Small intestine (tissue), 7 donors: ENCODE data around the gene TENM3. TPM values are rescaled to one million over a fixed set of nuclear protein-coding genes. Genes with fewer than 3 reads are reported as not detected.
A peak's percentile ranks its signal among the peaks of the same experiment; 100 is the strongest.

Experiments used
- DNase-seq, 2 donors: peaks; one replicate each; pipeline versions ENCODE4 v3.0.0 to v3.0.0-alpha.2; 2013
- FAIRE-seq: peaks from 2 replicates; lab custom pipeline; 2012; peaks lifted over from hg19 to GRCh38; lab: Jason Lieb, UNC
- H3K27ac ChIP-seq, 3 donors: one replicate each; pipeline ENCODE4 v1.5.1; 2013; ENCODE audit warnings: low read length in 2 of 3, mild to moderate bottlenecking in 2 of 3, control low read depth in 1 of 3, inconsistent platforms in 1 of 3, low read depth in 1 of 3, moderate library complexity in 1 of 3
- H3K27me3 ChIP-seq, 3 donors: one replicate each; pipeline ENCODE4 v1.6.1; 2013; ENCODE audit warnings: low read length in 3 of 3, inconsistent platforms in 1 of 3; ENCODE audit not compliant: control insufficient read depth in 3 of 3, insufficient read depth in 3 of 3
- H3K36me3 ChIP-seq, 3 donors: one replicate each; pipeline ENCODE4 v1.6.1; 2013; ENCODE audit warnings: low read length in 3 of 3, inconsistent platforms in 1 of 3, low read depth in 1 of 3, mild to moderate bottlenecking in 1 of 3, moderate library complexity in 1 of 3; ENCODE audit not compliant: control insufficient read depth in 3 of 3, insufficient read depth in 2 of 3
- H3K4me1 ChIP-seq, 3 donors: one replicate each; pipeline ENCODE4 v1.6.1; 2013; ENCODE audit warnings: low read length in 2 of 3, inconsistent platforms in 1 of 3, low read depth in 1 of 3, mild to moderate bottlenecking in 1 of 3, moderate library complexity in 1 of 3; ENCODE audit not compliant: control insufficient read depth in 3 of 3, insufficient read depth in 2 of 3
- H3K4me3 ChIP-seq, 3 donors: one replicate each; pipeline ENCODE4 v1.5.1; 2013; ENCODE audit warnings: low read length in 3 of 3, control low read depth in 1 of 3, inconsistent platforms in 1 of 3, low read depth in 1 of 3, mild to moderate bottlenecking in 1 of 3, moderate library complexity in 1 of 3
- H3K9me3 ChIP-seq, 2 donors: one replicate each; pipeline ENCODE4 v1.6.1; 2013; ENCODE audit warnings: low read depth in 1 of 2, low read length in 1 of 2; ENCODE audit not compliant: control insufficient read depth in 2 of 2, insufficient read depth in 1 of 2
- WGBS, 3 donors: extraction: QIAGEN DNeasy Blood & Tissue Kit; methylation state at CpG; one replicate each; pipeline ENCODE4 v1.1.7; 2013; 5-methylcytosine and 5-hydroxymethylcytosine counted together
- polyA plus RNA-seq, 4 donors: library from polyadenylated mRNA; stranded (reverse) in 3 of 4; unstranded in 1 of 4; fragments of 200-250 nt in 3 of 4; fragments of 120-200 nt in 1 of 4; gene quantifications; one replicate each; pipeline versions ENCODE4 v1.2.1 to v1.2.3, GENCODE V29; 2013
- donor health status: healthy with polysubstance abuse.
- donor health status: control.
- donor health status: control.
- donor health status: Bipolar disorder and iron deficiency.
- donor health status: healthy.

The TENM3 gene
- polyA plus RNA-seq, 4 donors, result 0.45 to 4.5 (median 1.1) TPM

- H3K4me3 ChIP-seq, result no peak overlapping the region
- 63 to 74% (median 64%) methylated on average over 5 of the region's 5 CpGs for WGBS, 3 donors
- H3K27ac ChIP-seq, result no peak overlapping the region
- FAIRE-seq, result no peak
- H3K9me3 ChIP-seq, result no peaks in the 10 kb centered on the region
- H3K27me3 ChIP-seq, result no peaks in the 10 kb centered on the region
- DNase-seq, result no peak
- H3K4me1 ChIP-seq, result peaks cover 0 to 2% (median 0%) of the 10 kb centered on the region in 3 donors
- peaks cover 0 to 9% (median 0%) of the 10 kb centered on the region in 3 donors for H3K36me3 ChIP-seq
Observed at GRCh38 chr4:182776376-182777105, 533.3 kb downstream of the TENM3 start.

- no peaks in the 10 kb centered on the region for H3K27me3 ChIP-seq
- 82 to 84% (median 83%) methylated on average over 10 of the region's 10 CpGs for WGBS, 3 donors
- peak; percentile 26 for FAIRE-seq
Observed at GRCh38 chr4:182778222-182778982, 535.2 kb downstream of the TENM3 start.

DNA sequence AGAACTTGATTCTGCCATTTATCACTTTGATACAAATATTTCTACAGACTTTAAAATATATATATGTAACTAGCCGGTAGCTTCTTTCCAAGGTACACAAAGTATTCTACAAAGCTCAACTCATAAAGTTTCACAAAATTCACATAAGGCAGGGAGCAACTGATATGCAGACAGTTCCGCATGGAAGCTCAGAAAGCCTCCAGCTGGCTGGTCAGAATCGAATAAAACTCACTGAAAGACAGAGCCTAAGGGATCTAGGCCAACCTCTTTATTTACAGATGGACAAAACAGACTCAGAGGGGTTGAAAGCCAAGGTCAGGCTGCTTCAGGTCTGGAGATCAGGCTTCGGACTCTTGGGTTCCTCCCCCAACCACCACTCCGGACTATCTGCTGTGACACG lies 543.8 kb downstream of the TENM3 start:
- Histone ChIP-seq H3K27me3 (no peaks in the 10 kb centered on the region), H3K36me3 (no peaks in the 10 kb centered on the region), H3K4me1 (no peaks in the 10 kb centered on the region), H3K9me3 (peaks cover 0 to 3% of the 10 kb centered on the region in 2 donors), H3K4me3 (no peak overlapping the region), H3K27ac (no peak overlapping the region)
- 85 to 89% (median 86%) methylated on average over 6 of the region's 6 CpGs for WGBS, 3 donors
- FAIRE-seq (no peak), DNase-seq (no peak)

More at GRCh38 chr4:182778222-182778982, 535.2 kb downstream of the TENM3 start:
- Histone ChIP-seq H3K27ac (no peak overlapping the region), H3K4me3 (no peak overlapping the region), H3K36me3 (peaks cover 0 to 9% (median 0%) of the 10 kb centered on the region in 3 donors), H3K4me1 (no peaks in the 10 kb centered on the region), H3K9me3 (no peaks in the 10 kb centered on the region)
- DNase-seq, result no peak

DNA sequence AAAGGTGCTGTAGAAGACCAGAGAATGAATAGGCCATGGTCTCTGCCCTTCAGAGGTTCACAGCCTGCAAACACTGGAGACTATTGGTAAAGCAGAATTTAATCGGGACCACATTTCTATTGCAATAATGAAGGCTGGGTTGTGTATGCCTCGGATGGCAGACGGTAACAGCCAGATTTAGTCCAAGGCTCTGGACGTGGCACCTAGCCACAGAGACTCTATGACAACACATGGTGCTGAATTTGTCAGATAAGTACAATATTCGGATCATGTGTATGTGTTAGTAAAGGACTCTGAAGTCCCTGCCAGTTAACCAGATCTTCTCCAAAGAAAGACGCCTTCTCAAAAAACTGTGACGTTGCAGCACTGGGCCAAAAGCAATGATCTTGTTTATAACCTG lies 545.0 kb downstream of the TENM3 start:
- no peak for FAIRE-seq
- H3K9me3 ChIP-seq, result peaks cover 0 to 3% of the 10 kb centered on the region in 2 donors
- no peaks in the 10 kb centered on the region for H3K4me1 ChIP-seq
- 31 to 76% (median 40%) methylated on average over 7 of the region's 7 CpGs for WGBS, 3 donors
- peaks cover 0 to 3% (median 0%) of the 10 kb centered on the region in 3 donors for H3K36me3 ChIP-seq
- H3K4me3 ChIP-seq, result no peak overlapping the region
- no peak overlapping the region for H3K27ac ChIP-seq
- DNase-seq, result no peak
- H3K27me3 ChIP-seq, result no peaks in the 10 kb centered on the region

GRCh38 chr4:182789529-182789928 lies 546.3 kb downstream of the TENM3 start:
- FAIRE-seq, result no peak
- Histone ChIP-seq H3K4me3 (no peak overlapping the region), H3K27me3 (no peaks in the 10 kb centered on the region), H3K9me3 (peaks cover 0 to 7% of the 10 kb centered on the region in 2 donors), H3K36me3 (peaks cover 0 to 3% (median 0%) of the 10 kb centered on the region in 3 donors), H3K4me1 (no peaks in the 10 kb centered on the region), H3K27ac (no peak overlapping the region)
- WGBS, 3 donors, result 78 to 83% (median 81%) methylated on average over 7 of the region's 7 CpGs
- DNase-seq, result no peak

DNA sequence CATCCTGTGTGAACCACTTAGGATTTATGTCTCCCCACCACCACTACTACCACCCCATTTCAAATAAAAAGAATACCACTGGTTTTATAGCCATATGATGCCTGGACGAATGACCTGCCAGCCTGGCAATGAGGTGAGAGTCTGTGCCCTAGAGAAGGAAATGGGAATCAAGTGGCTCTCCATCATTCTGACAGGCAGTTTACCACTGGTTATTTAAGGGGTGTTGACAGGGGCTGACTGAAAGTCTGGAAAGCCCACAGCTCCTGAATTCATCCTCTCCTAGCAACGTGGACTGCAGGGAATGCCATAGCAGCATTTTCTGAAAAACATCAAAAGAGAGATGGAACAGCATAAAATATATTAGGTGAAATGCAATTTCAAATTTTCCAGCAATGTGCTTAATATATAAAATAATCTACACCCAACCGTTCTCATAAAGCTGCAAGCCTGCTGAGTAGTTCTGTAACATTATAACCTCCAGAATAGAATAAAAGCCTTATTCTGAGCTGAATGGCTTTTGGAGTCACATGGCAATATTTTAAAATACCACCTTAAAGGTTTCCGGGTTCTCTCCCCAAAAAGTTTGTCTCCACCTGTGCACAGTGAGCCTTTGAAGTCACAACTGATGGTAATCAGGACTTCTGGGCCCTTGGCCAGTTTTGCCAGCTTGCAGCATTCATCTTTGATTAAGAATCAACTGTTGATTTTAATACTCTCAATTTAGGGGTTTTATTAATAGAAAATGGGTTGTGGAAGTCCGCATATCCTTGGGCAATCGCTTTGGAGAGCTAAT lies 552.4 kb downstream of the TENM3 start:
- Histone ChIP-seq H3K36me3 (peaks cover 0 to 18% (median 0%) of the 10 kb centered on the region in 3 donors), H3K4me3 (no peak overlapping the region), H3K27me3 (no peaks in the 10 kb centered on the region), H3K9me3 (peaks cover 0 to 18% of the 10 kb centered on the region in 2 donors), H3K27ac (no peak overlapping the region), H3K4me1 (no peaks in the 10 kb centered on the region)
- no peak for DNase-seq
- no peak for FAIRE-seq
- 22 to 68% (median 39%) methylated on average over 6 of the region's 6 CpGs for WGBS, 3 donors

DNA sequence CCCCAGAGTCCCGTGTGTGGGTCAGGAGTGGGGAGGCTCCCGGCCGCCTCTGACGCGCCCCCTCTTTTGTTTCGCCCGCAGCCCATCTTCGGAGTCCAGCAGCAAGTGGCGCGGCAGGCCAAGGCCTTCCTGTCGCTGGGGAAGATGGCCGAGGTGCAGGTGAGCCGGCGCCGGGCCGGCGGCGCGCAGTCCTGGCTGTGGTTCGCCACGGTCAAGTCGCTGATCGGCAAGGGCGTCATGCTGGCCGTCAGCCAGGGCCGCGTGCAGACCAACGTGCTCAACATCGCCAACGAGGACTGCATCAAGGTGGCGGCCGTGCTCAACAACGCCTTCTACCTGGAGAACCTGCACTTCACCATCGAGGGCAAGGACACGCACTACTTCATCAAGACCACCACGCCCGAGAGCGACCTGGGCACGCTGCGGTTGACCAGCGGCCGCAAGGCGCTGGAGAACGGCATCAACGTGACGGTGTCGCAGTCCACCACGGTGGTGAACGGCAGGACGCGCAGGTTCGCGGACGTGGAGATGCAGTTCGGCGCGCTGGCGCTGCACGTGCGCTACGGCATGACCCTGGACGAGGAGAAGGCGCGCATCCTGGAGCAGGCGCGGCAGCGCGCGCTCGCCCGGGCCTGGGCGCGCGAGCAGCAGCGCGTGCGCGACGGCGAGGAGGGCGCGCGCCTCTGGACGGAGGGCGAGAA lies 556.5 kb downstream of the TENM3 start:
- Histone ChIP-seq H3K4me1 (no peaks in the 10 kb centered on the region), H3K9me3 (peaks cover 0 to 13% of the 10 kb centered on the region in 2 donors), H3K27me3 (no peaks in the 10 kb centered on the region), H3K36me3 (peaks cover 0 to 14% (median 0%) of the 10 kb centered on the region in 3 donors), H3K4me3 (no peak overlapping the region), H3K27ac (no peak overlapping the region)
- DNase-seq (no peak), FAIRE-seq (no peak)
- WGBS, 3 donors, result 95 to 96% (median 95%) methylated on average over 82 to 85 of the region's 85 CpGs

DNA sequence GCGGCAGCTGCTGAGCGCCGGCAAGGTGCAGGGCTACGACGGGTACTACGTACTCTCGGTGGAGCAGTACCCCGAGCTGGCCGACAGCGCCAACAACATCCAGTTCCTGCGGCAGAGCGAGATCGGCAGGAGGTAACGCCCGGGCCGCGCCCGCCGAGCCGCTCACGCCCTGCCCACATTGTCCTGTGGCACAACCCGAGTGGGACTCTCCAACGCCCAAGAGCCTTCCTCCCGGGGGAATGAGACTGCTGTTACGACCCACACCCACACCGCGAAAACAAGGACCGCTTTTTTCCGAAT lies 557.0 kb downstream of the TENM3 start:
- peaks cover 0 to 14% (median 0%) of the 10 kb centered on the region in 3 donors for H3K36me3 ChIP-seq
- H3K4me1 ChIP-seq, result no peaks in the 10 kb centered on the region
- H3K27ac ChIP-seq, result no peak overlapping the region
- FAIRE-seq, result no peak
- WGBS, 3 donors, result 88 to 96% (median 96%) methylated on average over 28 to 29 of the region's 29 CpGs
- DNase-seq, result no peak
- peaks cover 0 to 10% of the 10 kb centered on the region in 2 donors for H3K9me3 ChIP-seq
- H3K27me3 ChIP-seq, result no peaks in the 10 kb centered on the region
- no peak overlapping the region for H3K4me3 ChIP-seq
